ENCODE measurements around the gene TDRD1. TPM values are rescaled to one million over a fixed set of nuclear protein-coding genes. Genes with fewer than 3 reads are reported as not detected.
A peak's percentile ranks its signal among the peaks of the same experiment; 100 is the strongest.

TDRD1 gene
- polyA plus RNA-seq, 4 donors: 0.10 to 0.28 TPM; not detected in 2

DNA sequence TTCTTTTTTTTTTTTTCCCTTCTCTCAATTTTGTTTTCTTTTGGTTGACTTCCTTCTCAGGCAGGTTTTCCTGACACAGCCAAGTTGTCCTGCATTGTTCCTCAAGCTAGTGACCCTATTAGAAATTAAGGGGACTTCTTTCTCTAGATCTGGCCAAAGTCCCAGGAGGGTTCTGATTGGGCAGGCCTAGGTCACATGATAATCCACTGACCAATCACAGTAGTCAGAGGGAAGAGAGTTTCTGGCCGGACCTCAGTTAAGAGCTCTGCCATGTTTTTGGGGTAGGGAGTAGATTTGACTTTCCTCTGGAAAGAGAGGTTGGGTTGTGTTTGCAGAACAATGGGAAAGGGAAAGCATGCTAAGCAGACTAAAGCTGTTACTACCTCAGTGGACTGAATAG, 76.1 kb downstream of the TDRD1 start:
- no peaks in the 10 kb centered on the region for H3K4me1 ChIP-seq (ENCODE audit: control insufficient read depth in 3 of 3, insufficient read depth in 2 of 3, low read depth in 1 of 3, low read length in 2 of 3)
- FAIRE-seq (no peak), DNase-seq (no peak)
- H3K36me3 ChIP-seq (ENCODE audit: control insufficient read depth in 3 of 3, insufficient read depth in 2 of 3, low read depth in 1 of 3, low read length in 3 of 3): peaks cover 0 to 11% (median 0%) of the 10 kb centered on the region in 3 donors
- peaks cover 0 to 2% (median 0%) of the 10 kb centered on the region in 3 donors for H3K27me3 ChIP-seq (ENCODE audit: control insufficient read depth in 3 of 3, insufficient read depth in 3 of 3, low read length in 3 of 3)
- H3K9me3 ChIP-seq (ENCODE audit: control insufficient read depth in 2 of 2, insufficient read depth in 1 of 2, low read depth in 1 of 2, low read length in 1 of 2): no peaks in the 10 kb centered on the region
- no peak overlapping the region for H3K27ac ChIP-seq (ENCODE audit: low read depth in 1 of 3, low read length in 2 of 3)
- no peak overlapping the region for H3K4me3 ChIP-seq (ENCODE audit: low read depth in 1 of 3, low read length in 3 of 3)
- WGBS, 3 donors: 91 to 95% (median 93%) methylated on average over 1 of the region's 1 CpG

DNA sequence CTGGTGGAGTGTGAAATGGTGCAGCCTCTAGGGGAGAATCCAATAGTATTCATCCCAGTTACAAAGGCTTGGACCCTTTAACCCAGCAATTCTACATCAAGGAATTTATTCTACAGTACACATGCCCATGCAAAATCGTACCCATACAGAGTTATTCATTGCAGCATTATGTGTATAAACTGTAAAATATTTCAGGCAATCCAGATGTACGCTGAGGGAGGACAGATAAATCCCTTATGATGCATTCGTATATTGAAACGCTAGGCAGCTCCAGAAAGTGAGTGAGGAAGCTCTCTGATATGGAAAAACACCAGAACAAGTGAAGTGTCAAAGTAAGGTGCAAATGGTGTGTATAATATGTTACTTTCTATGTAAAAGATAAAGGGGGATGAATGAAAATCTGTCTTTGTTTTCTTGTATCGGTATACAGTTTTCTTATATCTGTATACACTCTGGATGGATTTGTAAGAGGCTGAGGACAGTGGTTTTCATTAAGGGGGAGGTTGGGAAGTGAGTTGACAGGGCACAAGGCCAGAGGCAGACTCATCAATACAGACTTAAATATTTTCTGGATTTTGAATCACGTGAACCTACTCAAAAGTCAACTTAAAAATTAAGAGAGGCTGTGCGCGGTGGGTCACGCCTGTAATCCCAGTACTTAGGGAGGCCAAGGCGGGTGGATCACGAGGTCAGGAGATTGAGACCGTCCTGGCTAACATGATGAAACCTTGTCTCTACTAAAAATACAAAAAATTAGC, 77.0 kb downstream of the TDRD1 start:
- no peak overlapping the region for H3K4me3 ChIP-seq (ENCODE audit: low read depth in 1 of 3, low read length in 3 of 3)
- no peaks in the 10 kb centered on the region for H3K4me1 ChIP-seq (ENCODE audit: control insufficient read depth in 3 of 3, insufficient read depth in 2 of 3, low read depth in 1 of 3, low read length in 2 of 3)
- H3K27me3 ChIP-seq (ENCODE audit: control insufficient read depth in 3 of 3, insufficient read depth in 3 of 3, low read length in 3 of 3): no peaks in the 10 kb centered on the region
- no peaks in the 10 kb centered on the region for H3K9me3 ChIP-seq (ENCODE audit: control insufficient read depth in 2 of 2, insufficient read depth in 1 of 2, low read depth in 1 of 2, low read length in 1 of 2)
- DNase-seq (no peak), FAIRE-seq (no peak)
- WGBS, 3 donors: 81 to 88% (median 84%) methylated on average over 12 of the region's 12 CpGs
- peaks cover 0 to 11% (median 0%) of the 10 kb centered on the region in 3 donors for H3K36me3 ChIP-seq (ENCODE audit: control insufficient read depth in 3 of 3, insufficient read depth in 2 of 3, low read depth in 1 of 3, low read length in 3 of 3)
- H3K27ac ChIP-seq (ENCODE audit: low read depth in 1 of 3, low read length in 2 of 3): no peak overlapping the region

DNA sequence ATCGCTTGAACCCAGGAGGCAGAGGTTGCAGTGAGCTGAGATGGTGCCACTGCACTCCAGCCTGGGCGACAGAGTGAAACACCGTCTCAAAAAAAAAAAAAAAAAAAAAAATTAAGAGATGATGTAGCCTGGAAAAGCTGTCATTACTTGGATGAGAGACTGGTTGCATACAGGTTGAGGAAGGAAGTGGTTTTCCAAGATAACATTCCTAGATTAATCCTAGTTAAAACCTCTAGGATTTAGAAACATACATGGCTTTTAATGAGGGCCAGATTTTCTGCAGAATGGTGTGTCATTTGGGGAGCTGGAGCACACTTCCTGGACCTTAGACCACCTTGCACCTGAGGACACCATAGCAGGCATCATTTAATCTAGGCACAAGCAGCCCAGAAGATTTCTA, 77.7 kb downstream of the TDRD1 start:
- H3K27me3 ChIP-seq (ENCODE audit: control insufficient read depth in 3 of 3, insufficient read depth in 3 of 3, low read length in 3 of 3): no peaks in the 10 kb centered on the region
- H3K9me3 ChIP-seq (ENCODE audit: control insufficient read depth in 2 of 2, insufficient read depth in 1 of 2, low read depth in 1 of 2, low read length in 1 of 2): no peaks in the 10 kb centered on the region
- H3K36me3 ChIP-seq (ENCODE audit: control insufficient read depth in 3 of 3, insufficient read depth in 2 of 3, low read depth in 1 of 3, low read length in 3 of 3): peaks cover 0 to 11% (median 0%) of the 10 kb centered on the region in 3 donors
- WGBS, 3 donors: 87 to 90% (median 89%) methylated on average over 3 of the region's 3 CpGs
- no peak overlapping the region for H3K27ac ChIP-seq (ENCODE audit: low read depth in 1 of 3, low read length in 2 of 3)
- FAIRE-seq: no peak
- no peak overlapping the region for H3K4me3 ChIP-seq (ENCODE audit: low read depth in 1 of 3, low read length in 3 of 3)
- no peak for DNase-seq
- H3K4me1 ChIP-seq (ENCODE audit: control insufficient read depth in 3 of 3, insufficient read depth in 2 of 3, low read depth in 1 of 3, low read length in 2 of 3): no peaks in the 10 kb centered on the region

DNA sequence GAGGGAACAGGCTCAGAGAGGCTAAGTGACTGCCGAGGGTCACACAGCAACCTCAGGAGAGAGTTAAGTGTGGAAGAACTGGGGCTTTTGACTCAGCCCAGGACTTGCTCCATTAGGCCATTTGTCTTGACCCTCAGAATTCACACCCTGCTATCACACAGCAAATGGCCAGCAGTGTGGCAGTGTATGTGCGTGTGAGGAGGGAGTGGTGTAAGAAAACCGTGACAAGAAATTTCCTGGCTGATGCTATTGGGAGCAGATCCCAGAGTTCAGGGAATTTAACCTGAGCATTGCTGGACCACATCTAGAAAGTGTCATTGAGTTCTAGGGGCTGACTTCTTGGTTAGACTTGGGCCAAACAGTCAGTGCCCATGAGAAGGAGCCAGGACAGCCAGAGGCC, 78.3 kb downstream of the TDRD1 start:
- no peak overlapping the region for H3K27ac ChIP-seq (ENCODE audit: low read depth in 1 of 3, low read length in 2 of 3)
- peaks cover 0 to 14% (median 0%) of the 10 kb centered on the region in 3 donors for H3K36me3 ChIP-seq (ENCODE audit: control insufficient read depth in 3 of 3, insufficient read depth in 2 of 3, low read depth in 1 of 3, low read length in 3 of 3)
- WGBS, 3 donors: 66 to 70% (median 68%) methylated on average over 3 of the region's 3 CpGs

DNA sequence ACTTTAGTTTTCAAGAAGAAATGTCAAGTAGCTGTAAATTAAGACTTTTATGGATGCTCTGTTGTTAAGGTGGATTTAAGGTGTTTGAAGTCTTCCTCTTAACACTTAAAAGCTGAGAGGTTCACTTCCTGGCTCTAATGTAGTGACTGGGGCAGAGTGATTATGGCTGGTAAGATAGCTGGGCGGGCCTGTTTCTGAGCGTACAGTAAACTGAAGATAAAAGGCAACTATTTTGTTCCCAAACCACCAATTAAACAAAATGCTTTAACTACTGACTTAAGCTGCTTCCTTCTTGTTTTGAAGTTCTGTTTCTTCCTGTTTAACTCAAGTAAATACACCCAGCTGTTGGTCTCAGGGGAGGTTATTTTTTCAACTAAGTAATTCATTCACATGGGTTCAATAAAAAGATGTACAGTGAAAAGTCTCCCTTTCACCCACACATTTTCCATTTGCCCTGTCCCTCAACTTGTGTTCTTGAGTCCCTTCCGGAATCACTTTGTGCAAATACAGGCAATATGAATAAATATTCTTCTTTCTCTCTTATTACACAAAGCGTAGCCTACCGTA, 79.2 kb downstream of the TDRD1 start:
- DNase-seq (peak in 1 of 2 donors; percentile 32), FAIRE-seq (no peak)
- H3K27ac ChIP-seq (ENCODE audit: low read depth in 1 of 3, low read length in 2 of 3): no peak overlapping the region
- 60 to 64% (median 61%) methylated on average over 5 of the region's 5 CpGs for WGBS, 3 donors
- H3K36me3 ChIP-seq (ENCODE audit: control insufficient read depth in 3 of 3, insufficient read depth in 2 of 3, low read depth in 1 of 3, low read length in 3 of 3): peaks cover 0 to 17% (median 0%) of the 10 kb centered on the region in 3 donors
- no peaks in the 10 kb centered on the region for H3K4me1 ChIP-seq (ENCODE audit: control insufficient read depth in 3 of 3, insufficient read depth in 2 of 3, low read depth in 1 of 3, low read length in 2 of 3)
- no peaks in the 10 kb centered on the region for H3K27me3 ChIP-seq (ENCODE audit: control insufficient read depth in 3 of 3, insufficient read depth in 3 of 3, low read length in 3 of 3)
- H3K4me3 ChIP-seq (ENCODE audit: low read depth in 1 of 3, low read length in 3 of 3): no peak overlapping the region
- H3K9me3 ChIP-seq (ENCODE audit: control insufficient read depth in 2 of 2, insufficient read depth in 1 of 2, low read depth in 1 of 2, low read length in 1 of 2): no peaks in the 10 kb centered on the region

More for the DNA sequence above, 78.3 kb downstream of the TDRD1 start:
- H3K4me3 ChIP-seq (ENCODE audit: low read depth in 1 of 3, low read length in 3 of 3): no peak overlapping the region
- no peaks in the 10 kb centered on the region for H3K4me1 ChIP-seq (ENCODE audit: control insufficient read depth in 3 of 3, insufficient read depth in 2 of 3, low read depth in 1 of 3, low read length in 2 of 3)
- H3K27me3 ChIP-seq (ENCODE audit: control insufficient read depth in 3 of 3, insufficient read depth in 3 of 3, low read length in 3 of 3): no peaks in the 10 kb centered on the region
- H3K9me3 ChIP-seq (ENCODE audit: control insufficient read depth in 2 of 2, insufficient read depth in 1 of 2, low read depth in 1 of 2, low read length in 1 of 2): no peaks in the 10 kb centered on the region
- DNase-seq (no peak), FAIRE-seq (no peak)

DNA sequence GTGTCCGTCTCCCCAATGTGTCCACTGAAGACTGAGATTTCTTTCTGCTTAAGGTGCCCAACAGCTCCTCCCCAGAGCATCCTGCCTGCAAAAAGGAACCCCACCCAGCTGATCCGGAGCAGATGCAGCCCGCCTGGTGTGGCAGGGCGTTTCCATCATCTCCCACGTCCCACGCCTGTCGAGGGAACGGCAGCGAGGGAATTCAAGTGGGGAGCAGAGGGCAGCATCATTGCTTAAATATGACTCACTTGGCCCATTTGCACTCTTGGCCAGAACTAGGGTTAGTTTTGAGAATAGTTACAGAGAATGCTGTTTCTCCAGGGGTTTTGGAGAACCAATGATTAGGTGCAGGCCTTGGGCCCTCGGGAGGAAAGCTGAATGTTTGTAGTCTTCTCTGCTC, 80.7 kb downstream of the TDRD1 start:
- DNase-seq (no peak), FAIRE-seq (no peak)
- Histone ChIP-seq H3K9me3 (ENCODE audit: control insufficient read depth in 2 of 2, insufficient read depth in 1 of 2, low read depth in 1 of 2, low read length in 1 of 2) (no peaks in the 10 kb centered on the region), H3K4me3 (ENCODE audit: low read depth in 1 of 3, low read length in 3 of 3) (no peak overlapping the region), H3K4me1 (ENCODE audit: control insufficient read depth in 3 of 3, insufficient read depth in 2 of 3, low read depth in 1 of 3, low read length in 2 of 3) (no peaks in the 10 kb centered on the region), H3K27me3 (ENCODE audit: control insufficient read depth in 3 of 3, insufficient read depth in 3 of 3, low read length in 3 of 3) (no peaks in the 10 kb centered on the region), H3K27ac (ENCODE audit: low read depth in 1 of 3, low read length in 2 of 3) (no peak overlapping the region), H3K36me3 (ENCODE audit: control insufficient read depth in 3 of 3, insufficient read depth in 2 of 3, low read depth in 1 of 3, low read length in 3 of 3) (peaks cover 0 to 9% (median 0%) of the 10 kb centered on the region in 3 donors)
- 74 to 92% (median 86%) methylated on average over 10 of the region's 10 CpGs for WGBS, 3 donors

DNA sequence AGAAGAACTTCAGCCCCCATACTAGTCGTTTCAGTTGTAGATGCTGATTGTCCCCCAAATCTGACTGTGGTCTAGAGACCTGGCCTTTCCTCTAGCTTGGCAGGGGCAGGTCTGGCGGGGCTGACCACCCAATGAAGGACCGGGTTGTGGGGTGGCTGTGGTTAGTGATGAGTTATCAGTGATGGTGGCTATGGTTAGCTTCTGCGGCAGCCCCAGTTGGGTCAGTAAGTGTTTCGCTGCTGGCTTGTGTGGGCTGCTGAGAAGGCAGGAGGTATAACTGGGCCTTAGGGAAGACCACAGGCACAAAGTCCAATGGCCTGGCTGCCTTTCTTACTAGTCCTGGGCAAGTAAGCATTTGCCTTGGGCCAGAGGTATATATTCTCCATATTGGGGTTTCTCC, 81.2 kb downstream of the TDRD1 start:
- Histone ChIP-seq H3K4me1 (ENCODE audit: control insufficient read depth in 3 of 3, insufficient read depth in 2 of 3, low read depth in 1 of 3, low read length in 2 of 3) (no peaks in the 10 kb centered on the region), H3K27me3 (ENCODE audit: control insufficient read depth in 3 of 3, insufficient read depth in 3 of 3, low read length in 3 of 3) (no peaks in the 10 kb centered on the region), H3K9me3 (ENCODE audit: control insufficient read depth in 2 of 2, insufficient read depth in 1 of 2, low read depth in 1 of 2, low read length in 1 of 2) (no peaks in the 10 kb centered on the region), H3K27ac (ENCODE audit: low read depth in 1 of 3, low read length in 2 of 3) (peak overlapping the region in 1 of 3 donors; percentile 52), H3K4me3 (ENCODE audit: low read depth in 1 of 3, low read length in 3 of 3) (no peak overlapping the region), H3K36me3 (ENCODE audit: control insufficient read depth in 3 of 3, insufficient read depth in 2 of 3, low read depth in 1 of 3, low read length in 3 of 3) (peaks cover 0 to 9% (median 0%) of the 10 kb centered on the region in 3 donors)
- 84 to 91% (median 88%) methylated on average over 5 of the region's 5 CpGs for WGBS, 3 donors
- FAIRE-seq (no peak), DNase-seq (no peak)

DNA sequence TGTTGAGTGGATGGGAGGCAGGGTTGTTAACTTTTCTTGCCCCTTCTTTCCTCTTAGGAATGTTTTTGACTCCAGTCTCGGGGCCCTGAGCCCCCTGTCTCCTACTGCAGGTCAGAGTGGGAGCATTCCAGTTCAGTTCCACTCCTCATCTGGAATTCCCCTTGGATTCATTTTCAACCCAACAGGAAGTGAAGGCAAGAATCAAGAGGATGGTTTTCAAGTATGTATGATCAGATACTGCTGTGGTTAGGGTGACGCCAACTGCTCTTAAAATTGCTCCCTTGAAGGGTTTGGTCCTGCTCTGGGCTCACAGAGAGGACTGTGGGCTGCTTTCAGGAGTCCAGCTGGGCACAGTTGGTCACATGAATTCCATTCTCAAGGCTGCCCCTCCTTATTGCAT, 81.9 kb downstream of the TDRD1 start:
- no peak for FAIRE-seq
- Histone ChIP-seq H3K36me3 (ENCODE audit: control insufficient read depth in 3 of 3, insufficient read depth in 2 of 3, low read depth in 1 of 3, low read length in 3 of 3) (peaks cover 0 to 9% (median 0%) of the 10 kb centered on the region in 3 donors), H3K27me3 (ENCODE audit: control insufficient read depth in 3 of 3, insufficient read depth in 3 of 3, low read length in 3 of 3) (no peaks in the 10 kb centered on the region), H3K27ac (ENCODE audit: low read depth in 1 of 3, low read length in 2 of 3) (peak overlapping the region in 1 of 3 donors; percentile 52), H3K4me3 (ENCODE audit: low read depth in 1 of 3, low read length in 3 of 3) (no peak overlapping the region), H3K9me3 (ENCODE audit: control insufficient read depth in 2 of 2, insufficient read depth in 1 of 2, low read depth in 1 of 2, low read length in 1 of 2) (no peaks in the 10 kb centered on the region), H3K4me1 (ENCODE audit: control insufficient read depth in 3 of 3, insufficient read depth in 2 of 3, low read depth in 1 of 3, low read length in 2 of 3) (no peaks in the 10 kb centered on the region)
- WGBS, 3 donors: 57 to 80% (median 69%) methylated on average over 2 of the region's 2 CpGs
- DNase-seq: no peak

Data from small intestine (tissue), 7 donors.